Astrocyte of the spinal cord (primary cell): ENCODE measurements around the gene LCP2.

Source experiments
- DNase-seq: peaks from one replicate; pipeline ENCODE4 v3.0.0; 2011; ENCODE audit warnings: low read depth, low spot score
- H3K4me3 ChIP-seq: 2 replicates; pipeline ENCODE4 v1.5.1; 2011; ENCODE audit warnings: low read depth, mild to moderate bottlenecking, low read length, moderate library complexity
- CTCF ChIP-seq: IDR thresholded peaks from 2 replicates; pipeline ENCODE4 v1.5.1; 2012; ENCODE audit warnings: low read depth, mild to moderate bottlenecking, low read length, inconsistent platforms
- in situ Hi-C: cut with HindIII; loops from 2 replicates; pipeline ENCODE4 v1.10.0; 2017; ENCODE audit warnings: low sequenced_read_pairs

Gene LCP2

GRCh38 chr5:170218726-170219125 is 78.9 kb downstream of the LCP2 start:
- no peak for DNase-seq
- no peak for TF ChIP-seq CTCF
- in situ Hi-C loops: no loop called here
- H3K4me3 ChIP-seq: no peak overlapping the region

GRCh38 chr5:170217831-170218230 is 79.7 kb downstream of the LCP2 start:
- H3K4me3 ChIP-seq: no peak overlapping the region
- no peak for DNase-seq
- in situ Hi-C loops: no loop called here
- TF ChIP-seq CTCF: no peak

GRCh38 chr5:170216257-170216864 is 81.2 kb downstream of the LCP2 start:
- in situ Hi-C loops: no loop called here
- DNase-seq: peak; percentile 68
- H3K4me3 ChIP-seq: no peak overlapping the region
- peak; percentile 76 for TF ChIP-seq CTCF

GRCh38 chr5:170211575-170212334 is 85.8 kb downstream of the LCP2 start:
- TF ChIP-seq CTCF: no peak
- in situ Hi-C loops: no loop called here
- DNase-seq: no peak
- H3K4me3 ChIP-seq: no peak overlapping the region

GRCh38 chr5:170206958-170207357 is 90.6 kb downstream of the LCP2 start:
- in situ Hi-C loops: no loop called here
- DNase-seq: no peak
- no peak for TF ChIP-seq CTCF
- H3K4me3 ChIP-seq: no peak overlapping the region

- in situ Hi-C loops: no loop called here
- no peak overlapping the region for H3K4me3 ChIP-seq
- no peak for TF ChIP-seq CTCF
- DNase-seq: no peak
Observed at GRCh38 chr5:170206216-170206615, 91.4 kb downstream of the LCP2 start.
